ENCODE data around the gene FOXN3.

DNA sequence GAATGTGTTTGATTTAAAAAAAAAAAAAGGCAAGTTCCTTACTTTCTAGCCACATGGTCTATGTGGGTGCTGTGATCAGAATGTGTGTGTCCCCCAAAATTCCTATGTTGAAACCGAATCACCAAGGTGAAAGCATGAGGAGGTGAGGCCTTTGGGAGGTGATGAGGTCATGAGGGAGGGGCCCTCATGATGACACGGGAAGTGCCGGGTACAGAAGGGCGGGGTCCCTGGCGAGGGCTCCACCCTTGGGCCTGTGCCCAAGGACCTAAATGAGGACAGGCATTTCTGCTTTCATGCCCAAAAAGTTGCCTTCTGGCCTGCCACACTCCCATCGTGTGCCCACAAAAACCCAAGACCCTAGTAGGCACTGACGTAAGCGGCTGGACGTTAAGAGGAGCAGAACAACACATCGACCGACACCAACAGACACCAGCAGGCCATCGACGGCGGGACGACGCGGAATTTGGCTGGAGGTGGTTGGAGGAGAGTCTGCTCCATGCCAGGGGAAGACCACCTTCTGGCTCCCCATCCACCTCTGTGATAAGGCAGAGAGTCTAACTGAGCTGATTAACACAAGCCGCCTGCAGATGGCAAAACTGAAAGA is 211.8 kb downstream of the FOXN3 start:
- TF ChIP-seq SUZ12 (IDR thresholded peaks at IDR 0.05; ENCODE audit: extremely low read depth, insufficient read depth, insufficient read length): no peak
- TF ChIP-seq YY1 (IDR thresholded peaks at IDR 0.05; ENCODE audit: insufficient read depth, insufficient read length): no peak

All from NT2/D1 (cell line).